ENCODE measurements around the gene TPK1.
"Not testable (repeated sequence)": the region's sequence is repeated elsewhere in the genome, so short reads cannot be mapped to it uniquely, and the experiment has no call there.

The TPK1 gene

DNA sequence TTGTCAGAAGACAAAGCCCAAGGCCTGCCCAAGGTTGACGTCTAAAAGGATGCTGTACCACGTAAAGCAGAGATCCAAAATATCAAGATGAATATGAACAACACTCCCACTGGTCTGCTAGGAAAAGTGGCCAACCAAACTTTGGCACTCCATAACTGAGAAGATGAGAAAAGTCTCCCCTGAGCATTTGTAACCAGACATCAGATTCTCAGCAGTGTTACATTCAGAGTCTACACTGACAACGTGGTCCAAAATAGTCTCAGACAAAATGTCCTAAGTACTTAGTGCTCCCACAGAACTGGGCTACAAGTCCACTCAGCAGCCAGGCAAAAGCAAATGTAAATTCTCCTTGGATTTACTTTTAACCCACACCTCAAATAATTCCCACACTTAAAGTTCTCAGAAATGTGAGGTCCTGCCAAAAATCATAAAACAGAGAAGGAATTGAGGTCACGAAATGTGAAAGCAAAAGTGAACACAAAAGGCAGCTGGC, 247.2 kb downstream of the TPK1 start:
- Mint-ChIP-seq H3K4me3 (no peak overlapping the region), H3K27me3 (no peaks in the 10 kb centered on the region), H3K4me1 (no peaks in the 10 kb centered on the region), H3K36me3 (peaks cover 30% of the 10 kb centered on the region), H3K9me3 (peaks cover 5% of the 10 kb centered on the region), H3K27ac (no peak overlapping the region)

DNA sequence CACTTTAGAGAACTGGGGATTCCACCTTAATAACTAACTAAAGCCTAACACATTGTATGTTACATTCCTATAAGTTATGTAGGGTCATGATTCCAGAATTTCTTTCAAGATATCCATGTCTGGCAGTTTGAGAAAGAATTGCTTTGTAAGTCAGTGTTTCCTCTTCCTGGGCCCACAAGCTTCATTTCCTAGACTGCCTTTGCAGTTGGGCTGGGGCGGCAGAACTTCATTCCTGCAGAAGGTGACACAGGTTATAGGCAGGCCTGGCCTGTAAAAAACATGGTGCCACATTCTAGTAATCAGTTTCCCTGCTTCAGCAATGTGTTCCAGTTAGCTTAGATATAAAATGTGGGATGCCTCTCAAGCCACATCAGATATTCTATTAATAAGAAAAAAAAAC, 248.2 kb downstream of the TPK1 start:
- H3K36me3 Mint-ChIP-seq, result peaks cover 25% of the 10 kb centered on the region
- H3K4me3 Mint-ChIP-seq, result no peak overlapping the region
- no peaks in the 10 kb centered on the region for H3K4me1 Mint-ChIP-seq

DNA sequence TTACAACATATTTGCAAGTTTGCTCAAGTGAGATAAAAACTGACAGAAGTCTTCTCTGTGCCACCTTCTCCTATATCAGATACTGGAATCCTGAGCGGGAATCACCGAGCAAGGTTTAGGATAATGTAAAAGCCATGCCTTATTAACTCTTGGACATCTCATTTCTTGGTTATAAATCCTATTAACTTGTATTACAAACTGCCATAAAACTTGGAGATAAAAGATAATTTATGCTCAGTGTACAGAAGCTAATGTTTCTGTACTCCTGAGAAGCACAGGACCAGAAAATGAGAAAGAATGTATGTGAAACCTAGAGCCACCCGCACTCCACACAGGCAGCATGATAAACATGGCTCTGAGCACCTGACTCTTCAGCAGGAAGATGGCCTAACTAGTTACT, 251.1 kb downstream of the TPK1 start:
- no peaks in the 10 kb centered on the region for H3K27me3 Mint-ChIP-seq
- H3K36me3 Mint-ChIP-seq, result peaks cover 20% of the 10 kb centered on the region
- no peak overlapping the region for H3K27ac Mint-ChIP-seq
- H3K4me3 Mint-ChIP-seq, result no peak overlapping the region
- no peaks in the 10 kb centered on the region for H3K9me3 Mint-ChIP-seq
- H3K4me1 Mint-ChIP-seq, result no peaks in the 10 kb centered on the region

More for the DNA sequence above, 248.2 kb downstream of the TPK1 start:
- Mint-ChIP-seq H3K27ac (no peak overlapping the region), H3K9me3 (no peaks in the 10 kb centered on the region), H3K27me3 (no peaks in the 10 kb centered on the region)

DNA sequence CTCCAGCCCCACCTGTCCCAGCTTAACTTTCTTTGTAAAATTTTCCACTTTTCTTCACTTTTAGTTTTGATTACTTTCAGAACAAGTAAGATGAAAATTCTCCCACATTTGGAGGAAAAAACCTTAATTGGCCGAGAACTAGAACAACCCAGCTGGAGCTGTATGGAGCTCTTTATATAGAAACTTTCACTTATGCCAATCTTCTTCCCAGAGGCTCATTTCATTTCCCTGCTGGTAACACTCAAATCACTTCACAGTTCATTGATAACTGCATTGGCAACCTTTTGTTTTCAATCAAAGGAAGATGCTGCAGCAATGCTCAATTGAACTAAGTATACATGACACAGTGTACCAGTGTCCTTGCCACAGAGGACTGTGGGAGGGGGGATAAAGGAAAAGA, 256.2 kb downstream of the TPK1 start:
- no peak overlapping the region for H3K27ac Mint-ChIP-seq
- H3K4me1 Mint-ChIP-seq, result no peaks in the 10 kb centered on the region
- no peaks in the 10 kb centered on the region for H3K27me3 Mint-ChIP-seq
- H3K4me3 Mint-ChIP-seq, result no peak overlapping the region
- peaks cover 23% of the 10 kb centered on the region for H3K36me3 Mint-ChIP-seq
- no peaks in the 10 kb centered on the region for H3K9me3 Mint-ChIP-seq

DNA sequence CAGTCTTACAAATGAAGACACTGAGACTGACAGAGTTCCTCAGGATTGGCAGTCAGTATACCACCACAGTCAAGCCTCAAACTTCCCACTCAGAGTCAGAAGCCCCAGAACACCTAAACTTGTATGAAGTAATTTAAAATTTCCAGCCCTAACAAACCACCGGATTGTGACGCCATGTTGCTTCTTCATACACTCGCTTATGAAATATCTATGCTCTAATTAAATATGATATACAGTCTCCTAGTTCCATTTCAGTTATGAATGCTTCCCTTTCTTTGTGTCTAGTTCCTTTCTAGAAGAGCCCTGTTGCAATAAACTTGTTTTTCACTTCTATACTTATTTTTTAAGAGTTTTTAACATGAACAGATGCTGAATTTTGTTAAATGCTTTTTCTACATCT, 260.4 kb downstream of the TPK1 start:
- Mint-ChIP-seq H3K4me3 (no peak overlapping the region), H3K9me3 (no peaks in the 10 kb centered on the region), H3K27me3 (no peaks in the 10 kb centered on the region), H3K36me3 (peaks cover 13% of the 10 kb centered on the region), H3K27ac (no peak overlapping the region), H3K4me1 (no peaks in the 10 kb centered on the region)

DNA sequence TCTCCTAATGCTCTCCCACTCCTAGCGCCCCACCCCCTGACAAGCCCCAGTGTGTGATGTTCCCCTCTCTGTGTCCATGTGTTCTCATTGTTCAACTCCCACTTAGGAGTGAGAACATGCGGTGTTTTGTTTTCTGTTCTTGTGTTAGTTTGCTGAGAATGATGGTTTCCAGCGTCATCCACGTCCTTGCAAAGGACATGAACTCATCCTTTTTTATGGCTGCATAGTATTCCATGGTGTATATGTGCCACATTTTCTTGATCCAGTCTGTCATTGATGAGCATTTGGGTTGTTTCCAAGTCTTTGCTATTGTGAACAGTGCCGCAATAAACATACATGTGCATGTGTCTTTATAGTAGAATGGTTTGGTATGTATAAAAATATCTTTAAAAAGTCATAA, 261.1 kb downstream of the TPK1 start:
- H3K4me1 Mint-ChIP-seq, H3K4me3 Mint-ChIP-seq, H3K9me3 Mint-ChIP-seq, H3K27ac Mint-ChIP-seq, H3K27me3 Mint-ChIP-seq: not testable (repeated sequence)
- H3K36me3 Mint-ChIP-seq, result peaks cover 13% of the 10 kb centered on the region

DNA sequence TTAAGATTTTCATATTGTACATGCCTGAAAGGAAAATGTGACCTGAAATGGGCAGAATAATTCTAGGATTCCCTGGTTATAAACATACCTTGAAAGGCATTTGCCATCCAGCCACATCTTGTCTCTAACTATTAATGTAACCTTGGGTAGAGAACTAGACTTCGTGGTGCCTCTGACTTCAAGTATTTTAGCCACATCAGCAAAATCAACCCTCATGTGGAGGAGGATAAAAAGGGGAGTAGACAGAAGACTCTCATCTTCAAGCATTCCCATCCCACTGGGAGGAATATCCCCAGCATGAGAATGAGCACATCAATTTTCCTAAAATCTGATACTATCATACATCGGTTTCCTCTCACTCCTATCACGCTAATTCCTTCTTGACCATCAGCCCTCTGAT, 267.6 kb downstream of the TPK1 start:
- peaks cover 8% of the 10 kb centered on the region for H3K9me3 Mint-ChIP-seq
- no peaks in the 10 kb centered on the region for H3K4me1 Mint-ChIP-seq
- H3K4me3 Mint-ChIP-seq, result no peak overlapping the region
- peaks cover 23% of the 10 kb centered on the region for H3K36me3 Mint-ChIP-seq
- H3K27me3 Mint-ChIP-seq, result no peaks in the 10 kb centered on the region
- no peak overlapping the region for H3K27ac Mint-ChIP-seq

DNA sequence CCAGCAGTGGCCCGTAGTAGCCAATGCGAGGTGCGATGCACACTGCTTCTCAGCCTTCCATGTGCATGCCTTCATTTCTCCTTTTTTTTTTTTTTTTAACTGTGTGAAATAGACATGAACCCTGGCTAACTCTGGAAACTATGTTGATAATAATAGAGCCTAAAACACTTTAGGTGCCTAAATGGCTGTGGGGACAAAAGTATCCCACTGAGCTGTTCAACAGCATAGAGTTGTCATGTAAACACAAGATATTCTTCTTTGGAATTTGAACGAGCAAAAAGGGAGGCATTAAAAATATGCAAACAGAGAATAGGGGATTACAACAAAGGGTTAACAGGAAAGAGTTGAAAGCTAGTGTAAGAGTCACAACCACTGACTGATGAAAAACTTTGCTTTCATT, 270.3 kb downstream of the TPK1 start:
- no peak overlapping the region for H3K4me3 Mint-ChIP-seq
- H3K9me3 Mint-ChIP-seq, result peaks cover 8% of the 10 kb centered on the region
- no peaks in the 10 kb centered on the region for H3K4me1 Mint-ChIP-seq
- no peaks in the 10 kb centered on the region for H3K27me3 Mint-ChIP-seq
- H3K27ac Mint-ChIP-seq, result no peak overlapping the region
- H3K36me3 Mint-ChIP-seq, result peaks cover 23% of the 10 kb centered on the region

DNA sequence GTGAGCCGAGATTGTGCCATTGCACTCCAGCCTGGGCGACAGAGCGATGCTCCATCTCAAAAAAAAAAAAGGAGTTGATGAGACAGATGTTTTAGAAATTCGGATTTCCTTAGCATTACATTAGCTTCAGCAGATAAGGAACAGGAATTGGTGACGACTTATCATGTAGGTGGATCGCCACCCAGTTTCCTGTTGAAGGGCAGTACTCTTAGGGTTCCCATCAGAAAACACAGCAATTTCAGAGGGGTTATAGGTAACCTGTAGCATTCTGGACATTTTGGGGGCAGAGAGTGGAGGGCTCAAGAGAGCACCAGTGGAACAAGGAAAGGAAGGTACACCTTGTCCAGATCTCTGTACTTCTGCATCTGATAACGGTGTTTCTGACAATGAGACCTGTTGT, 286.0 kb downstream of the TPK1 start:
- H3K4me3 Mint-ChIP-seq, result no peak overlapping the region
- no peak overlapping the region for H3K27ac Mint-ChIP-seq
- no peaks in the 10 kb centered on the region for H3K4me1 Mint-ChIP-seq
- H3K9me3 Mint-ChIP-seq, result no peaks in the 10 kb centered on the region
- H3K36me3 Mint-ChIP-seq, result peaks cover 28% of the 10 kb centered on the region
- H3K27me3 Mint-ChIP-seq, result no peaks in the 10 kb centered on the region

DNA sequence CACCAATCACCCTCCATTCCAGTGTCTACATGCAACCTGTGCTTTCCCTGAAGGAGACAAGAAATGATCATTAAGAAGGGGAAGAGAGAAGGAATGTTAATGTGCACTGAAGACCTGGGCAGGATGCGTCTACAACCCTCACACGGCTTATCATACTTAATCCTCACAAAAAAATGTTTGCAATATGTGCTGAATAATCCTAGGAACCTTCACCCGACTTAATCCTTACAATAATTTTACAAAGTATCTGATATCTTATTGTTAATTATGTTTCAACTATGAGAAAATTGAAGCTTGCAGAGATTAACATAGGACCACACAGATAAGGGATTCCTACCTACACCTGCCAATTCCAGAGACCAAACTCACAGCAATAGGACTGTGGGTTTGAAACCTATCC, 287.3 kb downstream of the TPK1 start:
- Mint-ChIP-seq H3K9me3 (no peaks in the 10 kb centered on the region), H3K4me1 (no peaks in the 10 kb centered on the region)

DNA sequence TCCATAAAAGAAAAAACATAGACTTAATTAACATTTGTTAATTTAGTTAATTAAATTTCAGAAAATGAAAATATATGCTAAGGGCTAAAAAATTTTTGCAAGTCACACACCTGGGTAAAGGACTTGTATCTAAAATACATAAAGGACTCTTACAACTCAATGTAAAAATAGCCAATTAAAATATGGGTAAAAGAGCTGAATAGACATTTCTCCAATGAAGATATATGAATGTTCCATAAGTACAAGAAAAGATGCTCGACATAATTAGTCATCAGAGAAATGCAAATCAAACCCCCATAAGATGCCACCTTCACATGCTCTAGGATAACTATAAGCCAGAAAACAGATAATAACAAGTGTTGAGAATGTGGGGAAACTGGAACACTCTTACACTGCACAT, 288.0 kb downstream of the TPK1 start:
- H3K27ac Mint-ChIP-seq, result no peak overlapping the region
- H3K36me3 Mint-ChIP-seq, result peaks cover 32% of the 10 kb centered on the region
- no peak overlapping the region for H3K4me3 Mint-ChIP-seq
- H3K4me1 Mint-ChIP-seq, result no peaks in the 10 kb centered on the region
- H3K27me3 Mint-ChIP-seq, result no peaks in the 10 kb centered on the region
- H3K9me3 Mint-ChIP-seq, result no peaks in the 10 kb centered on the region

More for the DNA sequence above, 287.3 kb downstream of the TPK1 start:
- peaks cover 31% of the 10 kb centered on the region for H3K36me3 Mint-ChIP-seq
- no peak overlapping the region for H3K27ac Mint-ChIP-seq
- H3K27me3 Mint-ChIP-seq, result no peaks in the 10 kb centered on the region
- H3K4me3 Mint-ChIP-seq, result no peak overlapping the region

DNA sequence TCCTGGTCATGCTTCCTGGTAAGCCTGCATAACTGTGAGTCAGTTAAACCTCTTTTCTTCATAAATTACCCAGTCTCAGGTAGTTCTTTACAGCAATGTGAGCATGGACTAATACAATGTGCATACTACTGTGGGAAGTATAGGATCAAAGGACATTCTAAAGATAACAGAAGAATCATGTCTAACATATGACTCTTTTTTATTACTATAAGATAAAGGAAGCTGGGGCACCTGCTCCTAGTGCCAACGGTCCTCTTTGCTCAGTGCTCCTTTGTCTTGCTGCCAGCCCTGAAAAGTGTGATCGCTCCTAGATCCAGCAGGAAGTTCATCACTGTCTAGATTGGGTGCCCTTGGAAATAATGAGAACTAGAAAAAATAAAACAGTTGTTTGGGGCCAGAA, 289.1 kb downstream of the TPK1 start:
- Mint-ChIP-seq H3K9me3 (no peaks in the 10 kb centered on the region), H3K27ac (no peak overlapping the region), H3K27me3 (no peaks in the 10 kb centered on the region), H3K36me3 (peaks cover 35% of the 10 kb centered on the region), H3K4me1 (no peaks in the 10 kb centered on the region), H3K4me3 (no peak overlapping the region)

DNA sequence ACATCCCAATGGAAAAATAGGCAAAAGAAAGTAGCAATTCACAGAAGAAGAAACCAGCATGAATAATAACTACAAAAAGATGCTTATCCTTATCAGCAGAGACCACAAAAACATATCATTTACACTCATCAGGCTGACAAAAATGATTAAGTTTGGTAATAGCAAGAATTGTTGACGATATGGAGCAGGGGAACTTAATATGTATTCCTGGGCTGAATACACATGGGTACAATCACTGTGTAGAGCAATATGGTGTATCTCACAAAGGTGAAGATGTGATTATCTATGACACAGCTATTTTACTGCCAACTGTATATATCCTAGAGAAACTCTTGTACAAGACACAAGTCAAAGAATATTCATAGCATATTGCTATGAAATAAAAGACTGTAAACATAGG, 290.5 kb downstream of the TPK1 start:
- no peaks in the 10 kb centered on the region for H3K4me1 Mint-ChIP-seq
- no peak overlapping the region for H3K4me3 Mint-ChIP-seq
- no peaks in the 10 kb centered on the region for H3K27me3 Mint-ChIP-seq
- no peaks in the 10 kb centered on the region for H3K9me3 Mint-ChIP-seq
- H3K27ac Mint-ChIP-seq, result no peak overlapping the region
- peaks cover 33% of the 10 kb centered on the region for H3K36me3 Mint-ChIP-seq

DNA sequence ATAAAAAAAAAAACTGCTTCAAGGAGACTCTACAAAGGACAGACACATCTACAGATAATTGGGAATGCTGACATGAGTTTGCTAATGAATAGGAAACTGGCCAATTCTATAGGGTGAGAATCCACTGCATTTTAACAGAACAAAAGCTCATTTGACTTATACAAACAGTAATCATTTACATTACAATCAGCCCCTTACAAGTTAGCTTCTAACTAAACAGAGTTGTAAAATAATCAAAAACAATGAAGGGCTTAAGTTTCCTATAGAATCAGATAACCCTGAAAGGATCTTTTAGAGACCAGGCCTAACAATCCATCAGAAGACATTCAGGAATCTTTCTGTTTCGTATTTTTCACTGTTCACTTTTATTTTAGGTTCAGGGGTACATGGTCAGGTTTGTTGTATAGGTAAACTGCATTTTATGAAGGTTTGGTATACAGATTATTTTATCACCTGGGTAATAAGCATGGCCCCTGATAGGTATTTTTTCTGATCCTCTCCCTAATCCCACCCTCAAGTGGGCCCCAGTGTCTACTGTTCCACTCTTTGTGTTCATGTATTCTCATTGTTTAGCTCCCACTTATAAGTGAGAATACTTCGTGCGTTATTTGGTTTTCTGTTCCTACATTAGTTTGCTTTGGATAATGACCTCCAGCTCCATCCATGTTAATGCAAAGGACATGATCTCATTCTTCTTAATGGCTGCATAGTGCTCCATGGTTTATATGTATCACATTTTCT, 301.0 kb downstream of the TPK1 start:
- H3K27ac Mint-ChIP-seq, result no peak overlapping the region
- H3K9me3 Mint-ChIP-seq, result no peaks in the 10 kb centered on the region
- H3K27me3 Mint-ChIP-seq, result no peaks in the 10 kb centered on the region
- peaks cover 26% of the 10 kb centered on the region for H3K36me3 Mint-ChIP-seq
- H3K4me1 Mint-ChIP-seq, result no peaks in the 10 kb centered on the region
- no peak overlapping the region for H3K4me3 Mint-ChIP-seq

DNA sequence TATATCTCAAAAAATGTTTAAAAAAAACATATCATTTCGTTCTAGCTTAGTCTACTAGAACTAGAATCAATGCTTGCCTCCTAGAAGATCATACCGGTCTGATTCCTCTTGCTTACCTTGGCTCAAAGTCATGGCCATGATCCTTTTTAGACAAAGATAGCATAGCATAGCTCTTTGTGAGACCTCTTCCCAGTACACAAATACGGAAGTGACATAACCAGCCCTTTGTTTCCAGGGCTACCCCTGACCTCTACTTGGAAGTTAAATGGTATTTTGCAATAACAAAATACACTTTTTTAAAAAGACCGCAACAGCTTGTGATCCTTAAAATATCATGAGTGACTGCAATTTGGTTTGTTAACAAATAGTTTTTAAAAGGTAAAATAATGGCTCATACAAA, 301.7 kb downstream of the TPK1 start:
- H3K36me3 Mint-ChIP-seq, result peaks cover 27% of the 10 kb centered on the region

DNA sequence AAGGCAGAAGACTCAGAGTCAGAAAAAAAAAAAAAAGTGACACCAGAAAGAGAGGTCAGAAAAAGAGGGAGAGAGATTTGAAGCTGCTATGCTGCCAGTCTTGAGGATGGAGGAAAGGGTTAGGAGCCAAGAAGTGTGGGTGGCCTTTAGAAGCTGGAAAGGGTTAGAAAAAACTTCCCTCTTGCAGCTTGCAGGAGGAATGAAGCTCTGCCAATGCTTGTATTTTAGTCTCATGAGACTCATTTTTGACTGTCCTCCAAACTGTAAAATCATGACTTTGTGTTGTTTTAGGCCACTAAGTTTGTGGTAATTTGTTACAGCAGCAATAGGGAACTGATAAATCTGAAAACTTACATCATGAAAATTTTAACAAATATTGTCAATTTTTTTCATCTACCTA, 304.7 kb downstream of the TPK1 start:
- peaks cover 34% of the 10 kb centered on the region for H3K36me3 Mint-ChIP-seq
- no peaks in the 10 kb centered on the region for H3K27me3 Mint-ChIP-seq
- H3K4me3 Mint-ChIP-seq, result no peak overlapping the region
- no peak overlapping the region for H3K27ac Mint-ChIP-seq
- H3K4me1 Mint-ChIP-seq, result no peaks in the 10 kb centered on the region
- no peaks in the 10 kb centered on the region for H3K9me3 Mint-ChIP-seq

More for the DNA sequence above, 301.7 kb downstream of the TPK1 start:
- H3K4me1 Mint-ChIP-seq, result no peaks in the 10 kb centered on the region
- no peak overlapping the region for H3K27ac Mint-ChIP-seq
- H3K9me3 Mint-ChIP-seq, result no peaks in the 10 kb centered on the region
- H3K27me3 Mint-ChIP-seq, result no peaks in the 10 kb centered on the region
- H3K4me3 Mint-ChIP-seq, result no peak overlapping the region

Measured in activated naive CD4-positive, alpha-beta T cell treated with anti-CD3 and anti-CD28 coated beads, Interleukin-2, amount 50 U/mL, for 24 hours (primary cell).